ENCODE data around the gene CHKA. TPM values are rescaled to one million over a fixed set of nuclear protein-coding genes. Genes with fewer than 3 reads are reported as not detected.
A peak's percentile ranks its signal among the peaks of the same experiment; 100 is the strongest.

The CHKA gene
- total RNA-seq, 5 donors from 2014 or later (not counting 1 experiment from before 2014, with no cell fraction given) = 4.4 to 19.4 (median 7.6) TPM

GRCh38 chr11:68061508-68061907 is 59.7 kb downstream of the CHKA start:
- H3K4me3 Mint-ChIP-seq = no peak overlapping the region
- Histone ChIP-seq H3K27me3 (replicated peaks in 1 of 2; ENCODE audit: control insufficient read depth in 2 of 2, extremely low read depth in 1 of 2, insufficient read depth in 2 of 2, low read length in 1 of 2) (no peaks in the 10 kb centered on the region), H3K27ac (ENCODE audit: low read length) (no peak overlapping the region), H3K4me3 (ENCODE audit: control insufficient read depth in 1 of 2, extremely low read depth in 1 of 2, low read length in 1 of 2) (no peak overlapping the region), H3K4me1 (ENCODE audit: control insufficient read depth in 1 of 2, extremely low read depth in 1 of 2, insufficient read depth in 2 of 2, low read length in 2 of 2) (no peaks in the 10 kb centered on the region), H3K36me3 (ENCODE audit: control insufficient read depth in 2 of 2, extremely low read depth in 1 of 2, insufficient read depth in 1 of 2, low read length in 1 of 2) (peaks cover 2 to 4% of the 10 kb centered on the region in 2 donors), H3K9me3 (no peaks in the 10 kb centered on the region)
- no peaks in the 10 kb centered on the region for H3K27me3 Mint-ChIP-seq
- CTCF ChIA-PET = interaction anchor here in 1 of 2 donors (0.7 kb wide), 1 partner anchor 34 kb away, joined by 6 read pairs; no protein-coding TSS in a partner anchor
- H3K36me3 Mint-ChIP-seq = peaks cover 37% of the 10 kb centered on the region
- ATAC-seq (replicated peaks in 1 of 4) = no peak
- WGBS (ENCODE audit: insufficient coverage) = 97% methylated on average over 5 of the region's 7 CpGs
- DNase-seq = no peak
- H3K4me1 Mint-ChIP-seq = no peaks in the 10 kb centered on the region
- no peak overlapping the region for H3K27ac Mint-ChIP-seq
- POLR2A ChIA-PET = interaction anchor here in 1 of 2 donors (0.7 kb wide), 1 partner anchor 90 kb away, joined by 6 read pairs; no protein-coding TSS in a partner anchor
- H3K9me3 Mint-ChIP-seq = no peaks in the 10 kb centered on the region

DNA sequence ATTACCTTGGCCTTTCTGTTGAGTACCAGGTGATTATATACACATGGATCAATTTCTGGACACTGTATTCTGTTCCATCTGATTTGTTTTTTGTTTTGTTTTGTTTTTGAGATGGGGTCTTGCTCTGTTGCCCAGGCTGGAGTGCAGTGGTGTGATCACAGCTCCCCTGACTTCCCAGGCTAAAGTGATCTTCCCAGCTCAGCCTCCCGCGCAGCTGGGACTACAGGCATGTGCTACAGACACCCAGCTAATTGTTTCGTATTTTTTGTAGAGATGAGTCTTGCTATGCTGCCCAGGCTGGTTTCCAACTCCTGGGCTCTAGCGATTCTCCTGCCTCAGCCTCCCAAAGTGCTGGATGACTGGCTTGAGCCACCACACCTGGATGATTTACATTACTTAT is 63.4 kb downstream of the CHKA start:
- no peak for DNase-seq
- Mint-ChIP-seq H3K9me3 (no peaks in the 10 kb centered on the region), H3K4me1 (no peaks in the 10 kb centered on the region), H3K4me3 (no peak overlapping the region), H3K27ac (no peak overlapping the region), H3K27me3 (no peaks in the 10 kb centered on the region), H3K36me3 (peaks cover 15% of the 10 kb centered on the region)
- POLR2A ChIA-PET = no interaction called here
- Histone ChIP-seq H3K4me3 (ENCODE audit: control insufficient read depth in 1 of 2, extremely low read depth in 1 of 2, low read length in 1 of 2) (no peak overlapping the region), H3K27ac (ENCODE audit: low read length) (no peak overlapping the region), H3K9me3 (no peaks in the 10 kb centered on the region), H3K27me3 (replicated peaks in 1 of 2; ENCODE audit: control insufficient read depth in 2 of 2, extremely low read depth in 1 of 2, insufficient read depth in 2 of 2, low read length in 1 of 2) (no peaks in the 10 kb centered on the region), H3K4me1 (ENCODE audit: control insufficient read depth in 1 of 2, extremely low read depth in 1 of 2, insufficient read depth in 2 of 2, low read length in 2 of 2) (no peaks in the 10 kb centered on the region), H3K36me3 (ENCODE audit: control insufficient read depth in 2 of 2, extremely low read depth in 1 of 2, insufficient read depth in 1 of 2, low read length in 1 of 2) (peaks cover 2 to 7% of the 10 kb centered on the region in 2 donors)
- no peak for ATAC-seq (replicated peaks in 1 of 4)
- 96% methylated on average over 3 of the region's 4 CpGs for WGBS (ENCODE audit: insufficient coverage)
- CTCF ChIA-PET = no interaction called here

DNA sequence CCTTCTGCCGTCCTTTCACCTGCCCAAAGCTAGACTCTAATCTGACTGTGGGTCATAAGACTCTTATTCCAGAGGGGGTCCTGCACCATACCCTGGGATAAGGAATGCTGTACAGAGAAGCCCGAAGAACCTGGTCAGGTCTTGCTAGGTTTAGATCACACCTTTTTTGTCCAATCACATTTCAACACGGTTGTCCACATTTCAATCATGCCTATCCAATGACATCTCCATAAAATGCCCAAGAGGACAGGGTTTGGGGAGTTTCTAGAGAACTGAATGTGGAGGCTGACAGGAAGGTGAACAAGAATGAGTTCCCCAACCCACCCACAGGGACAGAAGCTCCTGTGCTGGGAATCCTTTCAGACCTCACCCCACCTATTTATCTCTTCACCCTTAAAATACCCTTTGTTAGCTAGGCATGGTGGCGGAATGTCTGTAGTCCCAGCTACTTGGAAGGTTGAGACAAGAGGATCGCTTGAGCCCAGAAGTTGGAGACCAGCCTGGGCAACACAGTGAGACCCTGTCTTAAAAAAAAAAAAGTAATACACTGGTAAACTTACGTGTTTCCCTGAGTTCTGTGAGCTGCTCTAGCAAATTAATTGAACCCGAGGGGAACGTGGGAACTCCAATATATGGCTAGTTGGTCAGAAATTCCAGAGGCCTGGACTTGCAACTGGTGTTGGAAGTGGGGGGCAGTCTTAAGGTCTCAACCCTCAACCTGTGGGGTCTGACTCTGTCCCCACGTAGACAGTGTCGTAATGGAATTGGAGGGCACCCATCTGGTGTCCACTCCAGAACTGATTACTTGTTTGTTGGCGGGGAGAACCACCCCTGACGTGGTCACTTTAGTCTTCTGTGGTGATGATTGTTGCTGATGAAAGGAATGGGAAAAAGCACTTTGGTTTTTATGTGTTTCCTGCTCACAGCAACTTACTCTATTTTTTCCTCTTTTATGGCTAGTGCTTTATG is 64.6 kb downstream of the CHKA start:
- Histone ChIP-seq H3K4me3 (ENCODE audit: control insufficient read depth in 1 of 2, extremely low read depth in 1 of 2, low read length in 1 of 2) (no peak overlapping the region), H3K27ac (ENCODE audit: low read length) (no peak overlapping the region), H3K9me3 (no peaks in the 10 kb centered on the region), H3K36me3 (ENCODE audit: control insufficient read depth in 2 of 2, extremely low read depth in 1 of 2, insufficient read depth in 1 of 2, low read length in 1 of 2) (peaks cover 10 to 11% of the 10 kb centered on the region in 2 donors), H3K27me3 (replicated peaks in 1 of 2; ENCODE audit: control insufficient read depth in 2 of 2, extremely low read depth in 1 of 2, insufficient read depth in 2 of 2, low read length in 1 of 2) (no peaks in the 10 kb centered on the region), H3K4me1 (ENCODE audit: control insufficient read depth in 1 of 2, extremely low read depth in 1 of 2, insufficient read depth in 2 of 2, low read length in 2 of 2) (no peaks in the 10 kb centered on the region)
- Mint-ChIP-seq H3K4me1 (no peaks in the 10 kb centered on the region), H3K36me3 (peaks cover 12% of the 10 kb centered on the region), H3K4me3 (no peak overlapping the region), H3K27me3 (no peaks in the 10 kb centered on the region), H3K9me3 (no peaks in the 10 kb centered on the region), H3K27ac (no peak overlapping the region)
- 94% methylated on average over 8 of the region's 12 CpGs for WGBS (ENCODE audit: insufficient coverage)
- ChIA-PET POLR2A (no interaction called here), CTCF (no interaction called here)
- DNase-seq (no peak), ATAC-seq (replicated peaks in 1 of 4) (no peak)

- peaks cover 27 to 34% of the 10 kb centered on the region in 2 donors for H3K36me3 ChIP-seq (ENCODE audit: control insufficient read depth in 2 of 2, extremely low read depth in 1 of 2, insufficient read depth in 1 of 2, low read length in 1 of 2)
- Mint-ChIP-seq H3K27me3 (no peaks in the 10 kb centered on the region), H3K4me3 (no peak overlapping the region), H3K27ac (no peak overlapping the region), H3K4me1 (no peaks in the 10 kb centered on the region), H3K36me3 (peaks cover 13% of the 10 kb centered on the region), H3K9me3 (no peaks in the 10 kb centered on the region)
- H3K4me1 ChIP-seq (ENCODE audit: control insufficient read depth in 1 of 2, extremely low read depth in 1 of 2, insufficient read depth in 2 of 2, low read length in 2 of 2) = no peaks in the 10 kb centered on the region
- no peaks in the 10 kb centered on the region for H3K27me3 ChIP-seq (replicated peaks in 1 of 2; ENCODE audit: control insufficient read depth in 2 of 2, extremely low read depth in 1 of 2, insufficient read depth in 2 of 2, low read length in 1 of 2)
- DNase-seq = no peak
- peak in 2 of 4 experiments; percentile 17 for ATAC-seq (replicated peaks in 1 of 4)
- no peak overlapping the region for H3K27ac ChIP-seq (ENCODE audit: low read length)
- H3K9me3 ChIP-seq = no peaks in the 10 kb centered on the region
- CTCF ChIA-PET = no interaction called here
- no peak overlapping the region for H3K4me3 ChIP-seq (ENCODE audit: control insufficient read depth in 1 of 2, extremely low read depth in 1 of 2, low read length in 1 of 2)
- POLR2A ChIA-PET = interaction anchor here in 1 of 2 donors (0.6 kb wide), 1 partner anchor 21 kb away, joined by 3 read pairs; no protein-coding TSS in a partner anchor
- 92% methylated on average over 4 of the region's 11 CpGs for WGBS (ENCODE audit: insufficient coverage)
These were observed 67.0 kb downstream of the CHKA start for GRCh38 chr11:68053981-68054812.

- Mint-ChIP-seq H3K4me3 (no peak overlapping the region), H3K9me3 (no peaks in the 10 kb centered on the region), H3K27ac (no peak overlapping the region), H3K4me1 (no peaks in the 10 kb centered on the region), H3K27me3 (no peaks in the 10 kb centered on the region), H3K36me3 (peaks cover 13% of the 10 kb centered on the region)
- 95% methylated on average over 6 of the region's 9 CpGs for WGBS (ENCODE audit: insufficient coverage)
- Histone ChIP-seq H3K4me1 (ENCODE audit: control insufficient read depth in 1 of 2, extremely low read depth in 1 of 2, insufficient read depth in 2 of 2, low read length in 2 of 2) (no peaks in the 10 kb centered on the region), H3K4me3 (ENCODE audit: control insufficient read depth in 1 of 2, extremely low read depth in 1 of 2, low read length in 1 of 2) (no peak overlapping the region), H3K36me3 (ENCODE audit: control insufficient read depth in 2 of 2, extremely low read depth in 1 of 2, insufficient read depth in 1 of 2, low read length in 1 of 2) (peaks cover 32 to 43% of the 10 kb centered on the region in 2 donors), H3K27ac (ENCODE audit: low read length) (no peak overlapping the region), H3K27me3 (replicated peaks in 1 of 2; ENCODE audit: control insufficient read depth in 2 of 2, extremely low read depth in 1 of 2, insufficient read depth in 2 of 2, low read length in 1 of 2) (no peaks in the 10 kb centered on the region), H3K9me3 (no peaks in the 10 kb centered on the region)
- CTCF ChIA-PET = no interaction called here
- DNase-seq (no peak), ATAC-seq (replicated peaks in 1 of 4) (peak in 1 of 4 experiments; percentile 31)
- POLR2A ChIA-PET = interaction anchor here in 1 of 2 donors (0.6 kb wide), 1 partner anchor 87 kb away, joined by 4 read pairs; no protein-coding TSS in a partner anchor
These were observed 68.1 kb downstream of the CHKA start for GRCh38 chr11:68053117-68053516.
